SKM-1 (cell line): ENCODE results near the gene SCYL3.

ENCODE experiments used
- DNase-seq: peaks from one replicate; lab custom pipeline; 2025; ENCODE audit not compliant: unreplicated experiment; lab: John Stamatoyannopoulos, UW

SCYL3 gene

DNA sequence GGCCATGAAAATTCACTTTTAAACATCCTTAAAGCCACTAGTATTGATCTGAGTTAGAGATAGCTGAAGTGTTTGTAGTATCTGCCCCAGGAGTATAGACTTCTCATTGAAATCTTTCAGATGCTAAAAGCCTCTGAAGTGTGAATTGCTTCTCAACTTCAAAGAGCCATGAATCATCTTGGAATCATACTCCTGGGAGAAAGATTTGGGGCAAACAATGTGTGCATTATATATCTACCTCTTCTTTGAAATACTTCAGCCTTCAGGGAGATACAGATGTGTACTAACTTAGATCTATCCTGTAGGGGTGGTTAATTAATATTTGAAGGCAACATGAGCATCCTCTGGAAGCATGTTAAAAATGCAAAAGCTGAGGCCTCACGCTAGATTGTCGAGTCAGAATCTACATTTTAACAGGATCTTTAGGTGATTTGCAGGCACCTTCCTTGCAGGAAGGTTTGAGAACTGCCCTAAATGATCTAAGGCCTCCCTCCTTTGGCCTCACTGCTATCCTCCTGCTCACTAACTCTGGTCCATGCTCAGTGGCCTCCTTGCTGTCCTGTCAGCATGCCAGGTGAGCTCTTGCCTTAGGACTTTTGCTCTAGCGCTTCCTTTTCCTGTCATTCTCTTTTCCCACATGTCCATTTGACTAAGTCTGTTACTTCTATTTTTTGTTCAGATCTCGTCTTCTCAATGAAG, 6.0 kb upstream of the SCYL3 start:
- no peak for DNase-seq

DNA sequence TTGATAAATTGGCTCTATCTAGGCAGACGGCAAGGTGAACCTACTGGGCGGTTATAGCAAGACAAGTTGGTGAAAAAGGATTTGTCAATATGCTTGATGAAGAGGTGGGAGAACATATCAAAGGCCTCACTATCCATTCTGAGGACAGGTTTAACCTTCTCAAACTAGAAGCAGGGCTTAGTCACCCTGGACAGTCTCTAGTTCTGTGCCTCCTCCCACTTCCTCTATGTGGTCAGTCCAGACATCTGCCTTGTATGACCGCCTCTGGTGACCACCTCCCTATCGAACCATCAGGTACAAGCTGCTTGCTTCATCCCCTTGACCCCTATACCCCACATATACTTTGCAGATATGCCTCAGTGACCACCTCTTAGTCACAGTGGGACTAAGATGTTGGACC, 2.3 kb upstream of the SCYL3 start:
- DNase-seq, result peak; percentile 30

DNA sequence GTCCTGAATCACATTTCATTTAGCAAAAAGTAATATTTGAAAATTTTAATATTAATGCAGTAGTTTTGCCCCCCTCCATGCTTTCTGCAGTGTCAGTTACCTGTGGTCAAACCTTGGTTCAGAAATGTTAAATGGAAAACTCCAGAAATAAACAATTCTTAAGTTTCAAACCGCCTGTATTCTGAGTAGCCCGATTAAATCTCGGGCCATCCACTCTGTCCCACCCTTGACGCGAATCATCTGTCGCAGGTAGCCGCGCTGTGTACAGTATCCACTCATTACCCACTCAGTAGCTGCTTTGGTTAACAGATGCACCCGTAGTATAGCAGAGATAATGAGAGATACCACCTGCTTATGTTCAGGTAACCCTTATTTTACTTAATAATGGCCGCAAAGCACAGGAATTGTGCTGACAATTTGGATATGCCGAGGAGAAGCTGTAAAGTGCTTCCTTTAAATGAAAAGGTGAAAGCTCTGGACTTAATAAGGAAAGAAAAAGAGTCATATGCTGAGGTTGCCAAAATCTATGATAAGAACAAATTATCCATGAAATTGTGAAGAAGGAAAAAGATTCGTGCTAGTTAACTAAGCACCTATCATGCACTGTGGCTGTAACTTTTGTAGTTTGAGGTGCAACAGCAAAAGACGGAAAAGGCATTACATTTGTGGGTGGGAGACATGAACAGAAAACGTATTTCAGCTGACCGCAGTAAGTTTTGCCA, 889 bp upstream of the SCYL3 start:
- DNase-seq, result no peak

DNA sequence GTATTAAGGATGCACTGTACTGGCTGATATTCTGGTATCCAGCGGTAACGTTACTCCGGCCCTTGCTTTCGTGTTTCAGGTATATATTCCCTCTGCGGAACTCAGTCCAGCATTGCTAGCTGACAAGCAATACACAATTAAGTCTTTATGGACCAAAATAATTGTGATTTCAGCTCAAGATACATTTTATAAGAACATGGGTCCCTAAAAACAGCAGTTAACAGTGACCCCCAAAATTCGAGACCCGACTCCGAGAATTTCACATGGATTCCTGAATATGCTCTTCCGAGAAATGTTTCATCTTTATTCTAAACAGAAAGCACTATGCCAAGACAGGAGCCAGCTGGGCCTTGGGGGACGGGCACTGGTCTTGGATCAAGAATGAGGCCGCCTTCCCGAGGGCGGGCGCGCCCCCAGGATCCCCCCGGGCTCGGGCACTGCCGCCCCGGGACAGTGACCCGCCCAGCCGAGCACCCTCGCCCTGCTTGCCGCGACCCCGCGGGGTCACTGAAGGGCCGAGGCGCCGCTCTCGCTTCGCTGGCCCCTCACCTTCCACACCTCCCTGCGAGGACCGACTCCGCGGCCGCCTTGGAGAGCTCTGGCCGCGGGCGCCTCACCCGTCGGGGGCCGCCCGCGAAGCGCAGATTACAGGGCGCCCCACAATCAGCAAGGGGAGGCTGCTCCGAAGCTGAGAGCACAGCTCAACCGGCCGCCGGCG, 610 bp downstream of the SCYL3 start:
- no peak for DNase-seq

DNA sequence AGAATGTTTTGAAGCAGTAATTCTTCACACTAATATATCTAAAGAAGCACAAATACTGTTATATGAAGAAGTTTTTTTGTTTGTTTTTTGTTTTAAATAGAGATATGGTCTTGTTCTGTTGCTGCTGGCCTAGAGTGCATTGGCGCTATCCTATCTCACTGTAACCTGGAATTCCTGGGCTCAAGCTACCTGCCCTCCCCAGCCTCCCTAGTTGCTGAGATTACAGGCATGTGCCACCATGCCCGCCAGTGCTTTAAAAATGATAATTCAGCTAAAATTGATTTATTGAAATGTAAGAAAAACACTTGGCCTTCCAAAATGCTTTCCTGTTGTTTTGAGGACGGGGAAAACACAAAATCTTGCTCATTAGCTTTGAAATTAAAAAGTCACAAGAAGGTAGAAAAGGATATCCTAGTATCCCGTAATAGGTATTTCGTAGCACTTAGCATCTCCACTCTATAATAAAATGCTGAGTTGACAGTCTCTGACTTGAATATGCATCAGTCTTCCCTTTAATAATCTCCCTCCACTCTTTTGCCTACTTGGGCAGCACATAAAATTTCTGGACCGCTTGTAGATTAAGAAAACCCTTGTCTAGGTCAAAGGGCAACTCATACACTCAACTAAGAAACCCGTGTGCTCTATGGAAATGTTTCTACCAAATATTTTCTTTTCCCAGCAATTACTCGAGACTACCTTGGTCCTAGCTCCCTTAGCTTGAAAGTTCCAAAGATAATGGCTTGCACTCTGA, 1.3 kb downstream of the SCYL3 start:
- no peak for DNase-seq

DNA sequence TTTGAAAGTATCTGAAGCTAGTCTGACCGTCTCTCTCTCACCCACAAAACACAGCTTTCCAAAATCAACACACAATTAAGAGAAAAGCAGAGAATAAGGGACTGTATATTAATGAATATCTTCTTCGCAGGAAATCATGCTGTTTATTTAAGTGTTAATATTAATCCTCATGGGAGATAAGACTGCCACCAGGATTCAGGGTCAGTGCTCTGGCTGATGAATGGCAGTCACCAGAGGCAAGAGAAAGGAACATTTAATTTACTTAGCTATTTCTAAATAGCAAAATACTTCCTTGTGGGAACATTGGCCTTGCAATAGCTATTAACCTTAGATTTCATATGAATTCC, 2.2 kb downstream of the SCYL3 start:
- DNase-seq, result no peak

DNA sequence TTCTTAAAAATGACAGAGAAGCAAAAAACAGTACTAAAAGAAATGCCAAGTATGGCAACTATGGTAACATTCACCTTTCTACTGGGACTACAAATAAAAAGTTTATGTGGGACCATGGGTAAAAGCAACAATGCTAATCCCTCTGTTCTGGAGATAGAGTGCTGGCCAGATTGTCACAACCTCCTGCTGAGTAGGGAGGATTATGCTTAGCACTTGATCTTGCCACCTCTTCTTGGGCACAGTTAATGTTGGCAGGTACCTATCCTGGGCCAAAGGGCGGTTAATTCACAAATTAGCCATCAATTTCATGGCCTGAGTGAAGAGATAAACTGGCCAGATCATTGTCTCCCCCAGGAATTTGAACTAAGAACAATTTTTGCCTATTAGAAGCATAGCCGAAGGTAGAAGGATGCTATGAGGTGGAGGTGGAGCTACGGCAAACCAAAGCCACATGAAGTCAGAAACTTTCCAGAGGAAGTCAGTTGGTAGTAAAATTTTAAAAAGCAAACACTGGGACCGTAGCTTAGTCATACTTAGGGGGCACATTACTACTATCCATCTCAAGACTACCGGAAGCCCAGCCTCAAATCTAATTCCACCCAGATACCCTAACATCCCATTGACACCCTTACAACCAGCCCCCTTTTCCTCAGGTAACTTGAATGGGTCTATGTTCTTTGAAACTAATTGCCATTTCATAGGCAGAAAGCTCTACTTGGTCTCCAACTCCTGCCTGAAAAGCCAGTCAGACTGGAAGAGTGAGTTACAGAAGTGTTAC, 2.7 kb downstream of the SCYL3 start:
- DNase-seq, result no peak

DNA sequence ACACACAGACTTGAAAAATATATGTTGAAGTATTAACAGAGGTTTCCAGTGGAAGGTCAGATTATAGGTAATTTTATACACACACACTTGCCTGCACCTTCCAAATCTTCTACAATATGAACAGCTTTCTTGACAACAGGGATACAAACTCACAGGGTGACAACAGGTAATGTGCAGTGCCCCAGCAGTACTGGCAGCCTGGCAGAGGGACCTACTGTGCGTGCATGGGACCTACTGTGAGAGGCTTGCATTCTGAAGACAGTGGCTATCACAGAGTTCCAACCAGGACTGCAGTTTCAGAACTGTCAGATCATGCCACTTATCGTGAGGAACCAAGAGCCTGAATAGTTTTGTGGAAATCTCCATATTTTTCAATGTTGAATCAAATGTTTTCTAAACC, 3.8 kb downstream of the SCYL3 start:
- no peak for DNase-seq

DNA sequence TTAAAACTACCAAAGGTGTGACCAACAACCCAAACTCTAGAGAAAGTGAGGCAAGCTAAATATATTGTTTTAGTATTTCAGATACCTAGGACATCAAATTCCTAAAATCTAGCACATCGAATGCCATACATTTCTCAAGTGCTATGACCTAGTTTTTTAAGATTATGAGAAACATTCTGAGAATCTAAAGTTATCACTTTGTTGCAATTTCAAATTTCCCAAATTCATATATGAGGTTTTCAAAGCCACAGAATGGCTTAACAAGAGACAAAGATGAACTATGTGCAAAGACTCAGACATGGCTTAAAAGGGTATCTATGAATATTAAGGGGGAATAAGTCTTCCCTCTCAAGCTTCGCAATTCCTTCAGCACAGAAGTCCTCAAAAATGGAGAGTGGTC, 6.8 kb downstream of the SCYL3 start:
- no peak for DNase-seq

DNA sequence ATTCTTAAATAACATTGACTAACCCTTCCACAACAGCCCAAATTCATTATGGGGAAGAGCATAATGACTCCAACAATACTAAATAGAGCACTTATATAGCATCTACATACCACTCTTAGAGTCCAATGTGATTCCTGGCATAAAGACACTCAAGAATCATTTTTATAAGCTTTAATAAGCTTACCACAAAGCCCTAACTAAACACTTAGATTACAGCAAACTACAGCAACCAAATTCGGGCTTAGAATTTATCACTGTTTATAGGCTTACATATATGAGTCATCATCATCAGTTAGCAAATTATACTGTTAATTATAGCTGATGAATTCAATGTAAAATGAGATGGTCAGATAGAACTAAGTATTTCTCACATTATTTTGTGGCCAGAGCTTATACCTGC, 7.3 kb downstream of the SCYL3 start:
- DNase-seq, result no peak

DNA sequence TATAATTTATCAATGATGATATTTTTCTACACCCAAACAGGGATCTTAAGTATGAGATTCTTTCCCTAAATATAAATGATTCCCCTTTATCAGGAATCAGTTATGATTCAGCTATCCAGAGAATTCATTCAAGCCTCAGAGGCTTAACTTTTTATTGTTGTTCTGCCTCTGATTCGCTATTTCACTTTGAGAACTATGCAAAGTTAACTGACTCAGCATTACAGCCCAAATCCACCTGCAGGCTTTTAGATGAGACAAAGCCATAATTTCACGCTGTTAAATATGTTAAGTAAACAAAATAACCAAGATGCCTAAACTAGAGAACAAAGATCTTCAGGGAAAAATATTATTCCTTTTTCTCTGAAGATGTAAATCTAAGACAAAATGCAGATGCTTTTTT, 8.5 kb downstream of the SCYL3 start:
- no peak for DNase-seq

DNA sequence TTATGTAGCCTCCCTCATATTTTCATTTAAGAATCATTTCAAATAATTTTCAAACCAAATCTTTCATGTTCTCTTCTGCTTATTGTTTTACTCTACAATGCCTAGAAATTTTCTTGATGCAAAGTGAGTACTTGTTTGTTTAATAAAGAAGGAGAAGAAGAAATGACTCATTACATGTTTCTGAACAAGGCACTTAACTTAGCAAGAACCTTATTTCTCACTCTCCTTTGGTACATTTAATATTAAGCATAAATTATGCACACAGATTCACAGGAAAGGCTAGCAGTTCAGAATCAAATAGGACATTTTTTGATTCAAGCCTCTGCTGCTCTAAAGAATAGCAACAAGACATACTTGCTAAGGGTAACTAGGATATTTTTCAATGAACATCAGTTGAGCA, 9.1 kb downstream of the SCYL3 start:
- no peak for DNase-seq

DNA sequence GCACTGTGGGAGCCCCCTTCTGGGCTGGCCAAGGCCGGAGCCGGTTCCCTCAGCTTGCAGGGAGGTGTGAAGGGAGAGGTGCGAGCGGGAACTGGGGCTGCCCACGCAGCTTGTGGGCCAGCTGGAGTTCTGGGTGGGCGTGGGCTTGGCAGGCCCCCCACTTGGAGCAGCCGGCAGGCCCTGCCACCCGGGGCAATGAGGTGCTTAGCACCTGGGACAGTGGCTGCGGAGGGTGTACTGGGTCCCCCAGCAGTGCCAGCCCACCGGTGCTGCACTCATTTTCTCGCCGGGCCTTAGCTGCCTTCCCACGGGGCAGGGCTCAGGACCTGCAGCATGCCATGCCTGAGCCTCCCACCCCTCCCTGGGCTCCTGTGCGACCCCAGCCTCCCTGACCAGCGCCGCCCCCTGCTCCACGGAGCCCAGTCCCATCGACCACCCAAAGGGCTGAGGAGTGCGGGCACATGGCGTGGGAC, 11.6 kb downstream of the SCYL3 start:
- no peak for DNase-seq

DNA sequence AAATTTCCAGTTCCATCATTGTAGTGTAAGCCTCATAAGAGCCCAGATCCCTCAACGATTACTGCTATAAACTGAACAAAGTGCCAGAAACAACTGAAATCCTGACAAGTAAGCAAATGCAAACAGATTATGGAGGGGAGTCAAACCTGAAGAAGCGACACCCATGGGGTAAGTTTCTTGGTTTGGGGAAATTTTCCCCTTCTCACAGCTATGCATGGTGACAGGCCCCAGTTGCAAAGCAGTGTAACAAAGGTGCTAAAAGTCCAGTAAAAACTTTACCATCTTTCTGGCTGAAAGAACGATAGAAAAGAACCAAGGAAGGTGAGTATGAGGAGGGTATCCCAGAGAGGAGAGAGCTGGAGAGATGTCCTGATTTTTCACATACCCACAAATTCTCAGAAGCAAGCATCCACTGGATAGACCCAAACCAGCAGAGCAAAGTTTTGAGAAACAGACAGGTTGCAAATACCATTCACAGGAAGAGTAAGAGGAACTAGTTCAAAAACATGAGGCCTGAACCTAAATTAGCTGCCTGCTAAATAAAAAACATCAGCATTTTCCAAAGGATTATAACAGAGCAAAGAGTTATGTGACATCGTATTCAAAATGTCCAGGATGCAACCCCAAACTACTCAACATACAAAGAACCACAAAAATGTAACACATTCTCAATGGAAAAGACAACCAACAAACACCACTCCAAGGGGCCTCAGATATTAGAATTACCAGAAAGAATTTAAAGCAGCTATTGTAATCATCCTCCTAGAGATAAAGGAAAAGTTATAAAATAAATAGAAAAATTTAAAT, 14.5 kb downstream of the SCYL3 start:
- DNase-seq, result no peak

DNA sequence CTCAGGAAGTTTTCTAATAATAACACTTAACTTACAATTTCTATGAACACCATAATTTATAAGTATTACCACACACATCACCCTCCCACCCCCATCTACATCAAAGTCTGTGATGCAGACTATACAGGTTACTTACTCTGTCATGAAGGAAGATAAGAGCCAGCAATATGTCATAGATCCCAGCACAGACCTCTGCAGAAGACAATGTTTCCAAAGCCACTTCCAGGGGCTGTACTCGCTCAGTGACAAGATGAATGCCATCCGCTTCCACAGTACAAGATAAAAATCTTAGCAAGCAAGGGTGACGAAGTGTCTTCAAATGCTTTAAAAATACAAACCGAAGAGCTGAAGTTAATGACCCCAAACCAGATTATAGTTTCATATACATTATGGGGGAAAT, 15.2 kb downstream of the SCYL3 start:
- DNase-seq, result no peak

DNA sequence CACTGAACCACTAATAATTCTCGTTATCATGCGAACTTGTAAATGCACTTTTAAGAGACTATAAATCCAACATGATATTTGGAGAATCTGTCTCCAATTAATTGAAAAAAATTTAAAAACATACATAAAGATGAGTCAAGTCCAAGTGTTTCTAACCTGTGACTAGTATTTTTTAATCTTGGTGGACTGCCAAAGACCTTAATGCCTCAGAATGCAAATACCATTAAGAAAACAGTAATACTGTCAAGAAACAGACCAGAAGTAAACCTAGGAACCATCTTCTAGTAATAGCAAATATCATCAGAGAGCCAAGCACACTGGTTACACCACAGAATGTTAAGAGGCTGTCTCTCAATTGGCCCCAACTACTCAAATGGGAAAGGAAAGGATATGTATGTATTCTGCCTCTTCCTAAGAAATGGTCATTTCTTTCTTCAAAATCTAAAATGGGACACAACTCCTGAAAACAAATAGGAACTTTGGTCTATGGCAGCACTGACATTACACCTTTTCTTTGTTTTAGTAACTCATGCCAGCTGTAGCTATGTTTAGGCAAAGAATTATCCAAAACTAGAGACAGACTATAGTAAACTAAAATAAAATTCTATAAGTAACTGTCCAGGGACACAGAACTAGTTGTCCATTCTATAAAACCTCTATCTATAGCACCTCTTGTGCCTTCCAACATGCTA, 15.8 kb downstream of the SCYL3 start:
- DNase-seq, result no peak

DNA sequence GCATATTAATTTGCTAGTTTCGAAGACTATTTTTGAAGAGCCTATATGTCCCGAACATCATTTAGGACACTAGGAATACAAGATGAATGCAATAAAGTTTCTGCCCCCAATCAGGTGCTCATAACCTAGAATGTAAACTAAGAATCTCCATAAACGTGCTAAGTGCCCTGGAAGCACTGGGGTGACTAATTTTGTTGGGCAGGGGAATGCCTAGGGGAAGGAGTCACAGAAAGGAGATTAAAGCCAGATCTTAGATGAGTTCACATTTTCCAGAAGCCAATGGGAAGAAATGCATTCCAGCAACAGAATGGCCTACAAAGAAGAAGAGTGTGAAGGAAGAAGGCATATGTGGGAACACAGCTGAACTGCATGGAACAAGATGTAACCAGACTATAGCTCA, 19.5 kb downstream of the SCYL3 start:
- DNase-seq, result no peak

DNA sequence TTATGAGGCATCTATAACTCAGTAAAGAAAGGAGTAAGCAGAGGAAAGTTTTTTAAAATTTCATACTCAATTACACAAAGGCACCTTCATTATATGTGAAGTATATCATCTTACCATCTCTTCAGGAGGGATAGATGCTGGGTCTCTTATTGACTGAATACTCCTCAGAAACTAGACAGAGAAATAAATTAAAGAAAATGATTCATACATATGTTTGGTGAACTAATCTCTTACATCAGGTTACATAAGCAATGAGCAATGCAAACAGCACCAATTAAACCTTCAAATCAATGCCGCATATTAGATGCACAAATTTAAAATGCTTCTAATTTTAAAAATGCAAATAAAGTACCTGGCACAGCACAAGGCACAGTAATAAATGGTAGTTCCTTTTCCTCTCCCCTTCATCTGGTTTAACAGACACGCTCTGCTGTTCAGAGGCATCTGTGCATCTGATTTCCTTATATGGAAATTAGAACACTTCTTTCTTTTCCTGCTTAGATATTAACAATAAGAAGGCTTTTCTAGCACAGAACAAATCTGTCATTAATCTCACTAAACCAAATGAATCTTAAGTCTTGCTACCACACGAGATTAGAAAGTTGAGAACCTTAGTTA, 20.0 kb downstream of the SCYL3 start:
- DNase-seq, result no peak

DNA sequence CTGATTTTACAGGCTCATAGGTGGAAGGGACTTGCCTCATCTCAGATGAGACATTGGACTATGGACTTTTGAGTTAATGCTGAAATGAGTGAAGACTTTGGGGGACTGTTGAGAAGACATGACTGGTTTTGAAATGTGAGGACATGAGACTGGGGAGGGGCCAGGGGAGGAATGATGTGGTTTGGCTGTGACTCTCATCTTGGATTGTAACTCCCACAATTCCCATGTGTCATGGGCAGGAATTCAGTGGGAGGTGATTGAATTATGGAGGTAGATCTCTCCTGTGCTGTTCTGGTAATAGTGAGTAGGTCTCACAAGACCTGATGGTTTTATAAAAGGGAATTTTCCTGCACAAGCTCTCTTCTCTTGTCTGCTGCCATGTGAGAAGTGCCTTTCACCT, 20.8 kb downstream of the SCYL3 start:
- DNase-seq, result no peak
